Measurements from ENCODE around the gene FYCO1. TPM values are rescaled to one million over a fixed set of nuclear protein-coding genes. Genes with fewer than 3 reads are reported as not detected.

FYCO1 gene
- total RNA-seq, 1 experiment from 2014 or later, result 15.4 TPM

DNA sequence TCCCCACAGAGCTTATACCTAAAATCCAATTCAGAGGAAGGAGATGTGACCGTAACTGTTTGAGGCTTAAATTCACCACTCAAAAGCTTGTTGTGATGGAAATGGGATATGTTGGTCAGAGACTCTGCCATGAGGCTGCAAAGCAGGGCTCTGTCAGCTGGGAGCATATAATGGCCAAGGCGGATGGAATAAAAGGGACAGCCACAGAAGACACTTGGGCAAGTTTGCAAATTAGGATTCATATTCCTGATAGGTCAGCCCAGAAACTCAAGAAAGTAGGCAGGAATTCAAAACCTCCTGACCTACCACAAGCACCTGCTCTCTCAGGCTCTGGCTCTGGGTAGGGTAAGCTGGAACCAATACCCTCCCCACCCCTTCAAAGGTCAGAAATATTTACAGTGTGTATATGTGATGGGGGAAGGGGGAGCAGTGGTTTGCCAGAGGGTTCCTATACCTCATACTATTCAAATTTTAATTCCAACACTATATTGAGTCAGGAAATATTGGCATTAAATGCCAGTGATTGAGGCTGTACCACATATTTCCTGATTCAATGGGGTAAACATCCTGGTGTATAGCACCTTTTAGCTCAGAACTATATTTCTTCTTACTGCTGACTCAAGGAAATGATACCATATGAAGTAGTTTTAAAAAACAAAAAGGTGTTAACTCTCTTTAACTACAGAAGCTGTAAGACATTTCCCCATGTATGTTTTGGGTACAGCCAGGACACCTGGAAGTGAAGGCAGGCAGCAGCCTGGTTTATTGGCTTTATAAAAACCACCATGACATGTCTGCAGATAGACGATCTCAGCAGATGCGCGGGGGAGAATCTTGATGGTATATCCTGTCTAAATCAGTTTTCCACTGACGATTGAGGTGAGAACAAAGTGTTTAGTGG is 19.2 kb downstream of the FYCO1 start:
- Histone ChIP-seq H3K27me3 (ENCODE audit: low read length) (no peaks in the 10 kb centered on the region), H2AFZ (ENCODE audit: low read length) (no peak overlapping the region), H3F3A (ENCODE audit: low read length, unreplicated experiment) (peaks cover 7% of the 10 kb centered on the region), H3K9me3 (ENCODE audit: low read length) (no peaks in the 10 kb centered on the region), H3K9ac (ENCODE audit: low read length) (no peak overlapping the region), H3K9me2 (replicated peaks; ENCODE audit: low read length) (no peaks in the 10 kb centered on the region), H3K4me3 (ENCODE audit: low read length) (no peak overlapping the region), H3K4me2 (ENCODE audit: low read length) (no peak overlapping the region), H3K27ac (ENCODE audit: low read length) (no peak overlapping the region), H3K4me1 (ENCODE audit: insufficient read depth, low read length) (peaks cover 42% of the 10 kb centered on the region), H3K36me3 (ENCODE audit: low read depth, low read length) (peaks cover 27% of the 10 kb centered on the region), H4K20me1 (ENCODE audit: low read length) (no peaks in the 10 kb centered on the region), H3K79me2 (ENCODE audit: low read length) (no peaks in the 10 kb centered on the region)
- ChIA-PET POLR2A (ENCODE audit: unreplicated experiment) (no interaction called here), CTCF (no interaction called here)
- TF ChIP-seq EZH2phosphoT487 (IDR thresholded peaks at IDR 0.05; ENCODE audit: borderline replicate concordance, low read length), result no peak
- ATAC-seq, result no peak
- BruUV-seq (replicated peaks), result no TSS peak
- DNase-seq, result no peak
- intact Hi-C loops (cut with micrococcal nuclease), result no loop called here

DNA sequence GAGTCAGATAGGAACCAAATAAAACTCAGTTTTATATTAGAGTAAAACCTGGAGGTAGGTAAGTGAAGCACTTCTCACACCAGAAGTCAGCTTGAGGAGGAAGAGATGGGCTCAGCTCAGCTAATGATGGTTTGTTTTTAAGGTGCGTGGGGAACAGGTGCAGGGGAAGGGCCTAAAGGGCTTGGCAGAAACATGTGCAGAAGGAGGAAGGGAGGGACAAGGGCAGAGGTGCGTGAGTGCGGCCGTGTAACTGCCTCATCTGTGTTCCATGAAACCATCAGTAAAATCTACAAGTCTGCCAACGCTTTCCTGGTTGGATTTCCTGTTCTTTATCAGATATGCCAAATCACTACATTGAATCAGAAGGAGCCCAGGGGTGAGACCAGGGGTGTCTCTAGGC is 19.9 kb downstream of the FYCO1 start:
- ChIA-PET POLR2A (ENCODE audit: unreplicated experiment) (no interaction called here), CTCF (no interaction called here)
- Histone ChIP-seq H3K4me1 (ENCODE audit: insufficient read depth, low read length) (peaks cover 35% of the 10 kb centered on the region), H3F3A (ENCODE audit: low read length, unreplicated experiment) (peaks cover 7% of the 10 kb centered on the region), H3K4me3 (ENCODE audit: low read length) (no peak overlapping the region), H3K9me2 (replicated peaks; ENCODE audit: low read length) (no peaks in the 10 kb centered on the region), H3K4me2 (ENCODE audit: low read length) (no peak overlapping the region), H3K9ac (ENCODE audit: low read length) (no peak overlapping the region), H2AFZ (ENCODE audit: low read length) (no peak overlapping the region), H3K9me3 (ENCODE audit: low read length) (no peaks in the 10 kb centered on the region), H3K27ac (ENCODE audit: low read length) (no peak overlapping the region), H3K27me3 (ENCODE audit: low read length) (no peaks in the 10 kb centered on the region), H3K79me2 (ENCODE audit: low read length) (no peaks in the 10 kb centered on the region), H4K20me1 (ENCODE audit: low read length) (no peaks in the 10 kb centered on the region), H3K36me3 (ENCODE audit: low read depth, low read length) (peaks cover 22% of the 10 kb centered on the region)
- ATAC-seq (no peak), DNase-seq (no peak)
- no TSS peak for BruUV-seq (replicated peaks)
- intact Hi-C loops (cut with micrococcal nuclease), result no loop called here
- no peak for TF ChIP-seq EZH2phosphoT487 (IDR thresholded peaks at IDR 0.05; ENCODE audit: borderline replicate concordance, low read length)

DNA sequence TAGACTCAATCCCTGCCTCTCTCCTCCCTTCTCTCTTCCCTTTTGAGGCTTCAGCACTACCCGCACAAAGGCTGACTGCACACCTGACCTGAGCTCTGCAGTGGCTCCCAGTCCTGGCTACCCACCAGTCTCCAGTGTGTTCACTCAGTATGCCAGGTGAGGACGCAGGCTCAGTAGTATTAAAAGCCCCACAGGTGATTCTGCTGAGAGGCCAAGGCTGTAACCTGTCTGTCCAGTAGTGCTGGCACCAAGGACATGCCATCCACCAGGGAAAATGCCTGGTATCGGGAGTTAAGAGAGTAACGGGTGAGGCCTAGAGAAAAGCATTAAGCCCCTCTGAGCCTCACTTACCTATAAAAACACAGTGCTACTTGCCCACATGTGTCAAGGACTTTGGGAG is 20.9 kb downstream of the FYCO1 start:
- Histone ChIP-seq H3K9ac (ENCODE audit: low read length) (no peak overlapping the region), H3K9me3 (ENCODE audit: low read length) (no peaks in the 10 kb centered on the region), H3F3A (ENCODE audit: low read length, unreplicated experiment) (peaks cover 7% of the 10 kb centered on the region), H3K27ac (ENCODE audit: low read length) (no peak overlapping the region), H3K27me3 (ENCODE audit: low read length) (no peaks in the 10 kb centered on the region), H3K79me2 (ENCODE audit: low read length) (no peaks in the 10 kb centered on the region), H3K4me2 (ENCODE audit: low read length) (no peak overlapping the region), H3K36me3 (ENCODE audit: low read depth, low read length) (peaks cover 20% of the 10 kb centered on the region), H4K20me1 (ENCODE audit: low read length) (no peaks in the 10 kb centered on the region), H3K9me2 (replicated peaks; ENCODE audit: low read length) (no peaks in the 10 kb centered on the region), H2AFZ (ENCODE audit: low read length) (no peak overlapping the region), H3K4me3 (ENCODE audit: low read length) (no peak overlapping the region), H3K4me1 (ENCODE audit: insufficient read depth, low read length) (peaks cover 31% of the 10 kb centered on the region)
- intact Hi-C loops (cut with micrococcal nuclease), result no loop called here
- ATAC-seq (no peak), DNase-seq (no peak)
- TF ChIP-seq, protein P1, sequence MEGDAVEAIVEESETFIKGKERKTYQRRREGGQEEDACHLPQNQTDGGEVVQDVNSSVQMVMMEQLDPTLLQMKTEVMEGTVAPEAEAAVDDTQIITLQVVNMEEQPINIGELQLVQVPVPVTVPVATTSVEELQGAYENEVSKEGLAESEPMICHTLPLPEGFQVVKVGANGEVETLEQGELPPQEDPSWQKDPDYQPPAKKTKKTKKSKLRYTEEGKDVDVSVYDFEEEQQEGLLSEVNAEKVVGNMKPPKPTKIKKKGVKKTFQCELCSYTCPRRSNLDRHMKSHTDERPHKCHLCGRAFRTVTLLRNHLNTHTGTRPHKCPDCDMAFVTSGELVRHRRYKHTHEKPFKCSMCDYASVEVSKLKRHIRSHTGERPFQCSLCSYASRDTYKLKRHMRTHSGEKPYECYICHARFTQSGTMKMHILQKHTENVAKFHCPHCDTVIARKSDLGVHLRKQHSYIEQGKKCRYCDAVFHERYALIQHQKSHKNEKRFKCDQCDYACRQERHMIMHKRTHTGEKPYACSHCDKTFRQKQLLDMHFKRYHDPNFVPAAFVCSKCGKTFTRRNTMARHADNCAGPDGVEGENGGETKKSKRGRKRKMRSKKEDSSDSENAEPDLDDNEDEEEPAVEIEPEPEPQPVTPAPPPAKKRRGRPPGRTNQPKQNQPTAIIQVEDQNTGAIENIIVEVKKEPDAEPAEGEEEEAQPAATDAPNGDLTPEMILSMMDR (conservative IDR thresholded peaks at IDR 0.05; ENCODE audit: low read depth, low read length), result no peak
- TF ChIP-seq EZH2phosphoT487 (IDR thresholded peaks at IDR 0.05; ENCODE audit: borderline replicate concordance, low read length) (no peak), EZH2 (IDR thresholded peaks at IDR 0.05; ENCODE audit: low read length, unreplicated experiment) (no peak)
- CTCF ChIA-PET, result no interaction called here
- no TSS peak for BruUV-seq (replicated peaks)
- POLR2A ChIA-PET (ENCODE audit: unreplicated experiment), result interaction anchor here (0.6 kb wide), 1 partner anchor 9 kb away, joined by 3 read pairs; no protein-coding TSS in a partner anchor

Measured in PC-3 (cell line).